Type B pancreatic cell (in vitro differentiated cells): ENCODE data around the gene SCN11A. TPM values are rescaled to one million over a fixed set of nuclear protein-coding genes. Genes with fewer than 3 reads are reported as not detected.

ENCODE experiments used
- DNase-seq: peaks from one replicate; pipeline ENCODE4 v3.0.0; 2021; ENCODE audit warnings: mixed read lengths; ENCODE audit not compliant: unreplicated experiment; ENCODE audit errors: extremely low spot score
- H3K27ac Mint-ChIP-seq: 2 replicates; pipeline ENCODE4 v1.8.0; 2021; ENCODE audit warnings: mild to moderate bottlenecking, mixed read lengths
- H3K27me3 Mint-ChIP-seq: 2 replicates; pipeline ENCODE4 v1.8.0; 2021; ENCODE audit warnings: mixed read lengths
- H3K36me3 Mint-ChIP-seq: 2 replicates; pipeline ENCODE4 v1.8.0; 2021; ENCODE audit warnings: mixed read lengths
- H3K4me1 Mint-ChIP-seq: one replicate; pipeline ENCODE4 v1.8.0; 2021; ENCODE audit warnings: mixed read lengths; ENCODE audit not compliant: unreplicated experiment
- H3K4me3 Mint-ChIP-seq: 2 replicates; pipeline ENCODE4 v1.8.0; 2021; ENCODE audit warnings: mild to moderate bottlenecking, mixed read lengths
- H3K9me3 Mint-ChIP-seq: 2 replicates; pipeline ENCODE4 v1.8.0; 2021; ENCODE audit warnings: mixed read lengths
- CTCF ChIP-seq: fragments of 200-600 bp; sonication (generic); conservative IDR thresholded peaks from 2 replicates; pipeline ENCODE4 v1.5.0; 2021; ENCODE audit warnings: antibody characterized with exemption, mild to moderate bottlenecking
- total RNA-seq: library from RNA; stranded (reverse); gene quantifications from 2 replicates; pipeline ENCODE4 v1.2.1, GENCODE V29; 2021; ENCODE audit warnings: low replicate concordance

SCN11A gene
- total RNA-seq, 1 donor from 2014 or later, result 1.4 TPM

GRCh38 chr3:39005295-39005694 is 46.4 kb downstream of the SCN11A start:
- Mint-ChIP-seq H3K27ac (no peak overlapping the region), H3K4me1 (no peaks in the 10 kb centered on the region), H3K27me3 (no peaks in the 10 kb centered on the region), H3K9me3 (no peaks in the 10 kb centered on the region), H3K4me3 (no peak overlapping the region), H3K36me3 (no peaks in the 10 kb centered on the region)
- TF ChIP-seq CTCF, result no peak
- DNase-seq, result no peak

Other genes with a start within 250 kb of the SCN11A start
- gene SCN10A, start 235.7 kb downstream of the SCN11A start, total RNA-seq, result not detected in 2 replicates
- gene WDR48, start 72 bp upstream of the SCN11A start, total RNA-seq, result 45.0 and 61.4 TPM in 2 replicates
- 76.5 and 98.4 TPM in 2 replicates for gene GORASP1, start 55.7 kb upstream of the SCN11A start, total RNA-seq
- 9.8 and 10.3 TPM in 2 replicates for gene TTC21A, start 55.7 kb upstream of the SCN11A start, total RNA-seq
- 7.5 and 24.5 TPM in 2 replicates for gene CSRNP1, start 101.6 kb upstream of the SCN11A start, total RNA-seq
- gene XIRP1, start 140.7 kb upstream of the SCN11A start, total RNA-seq, result 0.12 TPM in 1 of 2 replicates, not detected in the other
- 0.21 TPM in 1 of 2 replicates, not detected in the other for gene CX3CR1, start 228.1 kb upstream of the SCN11A start, total RNA-seq